Endothelial cell of umbilical vein (primary cell): ENCODE data around the gene MS4A14.

Source experiments
- EZH2 ChIP-seq: IDR thresholded peaks from 2 replicates; pipeline ENCODE4 v1.6.1; 2012; ENCODE audit warnings: borderline replicate concordance, low read depth, mild to moderate bottlenecking, moderate library complexity, low read length, inconsistent platforms; ENCODE audit not compliant: severe bottlenecking
- FOS ChIP-seq: IDR thresholded peaks from 2 replicates; pipeline ENCODE4 v1.6.1; 2011; ENCODE audit warnings: mild to moderate bottlenecking, low read length, moderate library complexity, borderline replicate concordance; ENCODE audit not compliant: insufficient read depth
- GATA2 ChIP-seq: IDR thresholded peaks from 2 replicates; pipeline ENCODE4 v1.7.0; 2011; ENCODE audit warnings: low read depth, mild to moderate bottlenecking, moderate library complexity, mixed read lengths, low read length; ENCODE audit not compliant: insufficient read length, insufficient read depth
- JUN ChIP-seq: IDR thresholded peaks from 2 replicates; pipeline ENCODE4 v1.6.1; 2011; ENCODE audit warnings: borderline replicate concordance, low read depth; ENCODE audit not compliant: insufficient read length, insufficient read depth
- MYC ChIP-seq: IDR thresholded peaks from one replicate; pipeline ENCODE4 v1.6.1; 2011; ENCODE audit warnings: mild to moderate bottlenecking, low read depth, low read length
- POLR2A ChIP-seq: IDR thresholded peaks from 2 replicates; pipeline ENCODE4 v1.6.1; 2012; ENCODE audit warnings: low read depth, mild to moderate bottlenecking, control low read depth, low read length
- POLR2AphosphoS5 ChIP-seq: IDR thresholded peaks from 2 replicates; pipeline ENCODE4 v1.6.1; 2012; ENCODE audit warnings: low read depth, mild to moderate bottlenecking, control low read depth, low read length, moderate library complexity; ENCODE audit not compliant: insufficient read depth
- TF ChIP-seq, protein P1 (sequence below), 2 donors: IDR thresholded peaks; 1 replicate in 1 of 2; 2 replicates in 1 of 2; pipeline ENCODE4 v1.5.1; 2011; ENCODE audit warnings: low read length in 2 of 2, mild to moderate bottlenecking in 2 of 2, moderate library complexity in 2 of 2, control low read depth in 1 of 2, inconsistent platforms in 1 of 2, low read depth in 1 of 2; ENCODE audit not compliant: insufficient read depth in 1 of 2; ENCODE audit errors: extremely low read depth in 1 of 2
- TF ChIP-seq, protein P2 (sequence below): IDR thresholded peaks from 2 replicates; pipeline ENCODE4 v1.6.1; 2011; ENCODE audit not compliant: insufficient read depth, insufficient read length

GRCh38 chr11:60390419-60390818 is 5.8 kb upstream of the MS4A14 start:
- TF ChIP-seq, protein P1, sequence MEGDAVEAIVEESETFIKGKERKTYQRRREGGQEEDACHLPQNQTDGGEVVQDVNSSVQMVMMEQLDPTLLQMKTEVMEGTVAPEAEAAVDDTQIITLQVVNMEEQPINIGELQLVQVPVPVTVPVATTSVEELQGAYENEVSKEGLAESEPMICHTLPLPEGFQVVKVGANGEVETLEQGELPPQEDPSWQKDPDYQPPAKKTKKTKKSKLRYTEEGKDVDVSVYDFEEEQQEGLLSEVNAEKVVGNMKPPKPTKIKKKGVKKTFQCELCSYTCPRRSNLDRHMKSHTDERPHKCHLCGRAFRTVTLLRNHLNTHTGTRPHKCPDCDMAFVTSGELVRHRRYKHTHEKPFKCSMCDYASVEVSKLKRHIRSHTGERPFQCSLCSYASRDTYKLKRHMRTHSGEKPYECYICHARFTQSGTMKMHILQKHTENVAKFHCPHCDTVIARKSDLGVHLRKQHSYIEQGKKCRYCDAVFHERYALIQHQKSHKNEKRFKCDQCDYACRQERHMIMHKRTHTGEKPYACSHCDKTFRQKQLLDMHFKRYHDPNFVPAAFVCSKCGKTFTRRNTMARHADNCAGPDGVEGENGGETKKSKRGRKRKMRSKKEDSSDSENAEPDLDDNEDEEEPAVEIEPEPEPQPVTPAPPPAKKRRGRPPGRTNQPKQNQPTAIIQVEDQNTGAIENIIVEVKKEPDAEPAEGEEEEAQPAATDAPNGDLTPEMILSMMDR (IDR thresholded peaks at IDR 0.05; ENCODE audit: extremely low read depth in 1 of 2, insufficient read depth in 1 of 2, low read depth in 1 of 2, low read length in 2 of 2), result no peak
- TF ChIP-seq POLR2AphosphoS5, result no peak
- TF ChIP-seq JUN, result no peak
- no peak for TF ChIP-seq EZH2
- no peak for TF ChIP-seq POLR2A
- no peak for TF ChIP-seq MYC
- TF ChIP-seq, protein P2, sequence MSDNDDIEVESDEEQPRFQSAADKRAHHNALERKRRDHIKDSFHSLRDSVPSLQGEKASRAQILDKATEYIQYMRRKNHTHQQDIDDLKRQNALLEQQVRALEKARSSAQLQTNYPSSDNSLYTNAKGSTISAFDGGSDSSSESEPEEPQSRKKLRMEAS, result no peak
- no peak for TF ChIP-seq GATA2
- TF ChIP-seq FOS, result no peak
